HEK293 (cell line): ENCODE data around the gene CASZ1.

Experiments
- CTCF ChIA-PET: fragments of 350-600 bp; formaldehyde crosslinking; extraction: SDS; loops from one replicate; lab custom pipeline; 2021; ENCODE audit warnings: antibody characterized with exemption; lab: Yijun Ruan, JAX
- POLR2A ChIA-PET: fragments of 300-600 bp; formaldehyde crosslinking; extraction: SDS; loops from one replicate; lab custom pipeline; 2020; ENCODE audit warnings: antibody characterized with exemption, inconsistent platforms; lab: Yijun Ruan, JAX
- H3K27ac ChIP-seq: fragments of 200-500 bp; sonication (Bioruptor generic); 2 replicates; pipeline ENCODE4 v1.5.1; 2014; ENCODE audit warnings: low read depth, low read length, control low read depth, inconsistent platforms; ENCODE audit errors: extremely low read depth
- H3K36me3 ChIP-seq, 2 experiments: fragments of 200-500 bp in 1 of 2; sonication (Bioruptor generic) in 1 of 2; 1 replicate in 1 of 2; 2 replicates in 1 of 2; pipeline ENCODE4 v1.5.1; 2014 to 2017; ENCODE audit warnings: inconsistent platforms in 2 of 2, low read length in 2 of 2; ENCODE audit not compliant: control insufficient read depth in 2 of 2, insufficient read depth in 1 of 2
- H3K4me1 ChIP-seq: fragments of 200-500 bp; sonication (Bioruptor generic); 2 replicates; pipeline ENCODE4 v1.5.1; 2014; ENCODE audit warnings: mild to moderate bottlenecking, low read length, inconsistent platforms; ENCODE audit not compliant: control insufficient read depth, insufficient read depth
- H3K4me3 ChIP-seq: 2 replicates; pipeline ENCODE4 v1.5.1; 2011; ENCODE audit warnings: low read depth, mild to moderate bottlenecking, control low read depth, low read length, moderate library complexity
- H3K9me3 ChIP-seq: fragments of 200-500 bp; sonication (Bioruptor generic); 2 replicates; pipeline ENCODE4 v1.5.1; 2014; ENCODE audit warnings: low read depth, low read length, inconsistent platforms; ENCODE audit not compliant: control insufficient read depth, insufficient read depth
- EGR2 ChIP-seq: fragments of 450-650 bp; formaldehyde crosslinking; IDR thresholded peaks from 2 replicates; pipeline ENCODE4 v1.5.1; 2016; ENCODE audit warnings: low read depth, missing biosample characterization, missing genetic modification characterization
- GLI4 ChIP-seq: fragments of 450-650 bp; formaldehyde crosslinking; IDR thresholded peaks from 2 replicates; pipeline ENCODE4 v1.5.1; 2016; ENCODE audit warnings: missing biosample characterization, missing genetic modification characterization
- HIC1 ChIP-seq: fragments of 450-650 bp; formaldehyde crosslinking; IDR thresholded peaks from 2 replicates; pipeline ENCODE4 v1.5.1; 2016; ENCODE audit warnings: missing biosample characterization, missing genetic modification characterization
- PRDM1 ChIP-seq: fragments of 450-650 bp; formaldehyde crosslinking; IDR thresholded peaks from 2 replicates; pipeline ENCODE4; 2016; ENCODE audit warnings: missing biosample characterization, missing genetic modification characterization
- ZBTB17 ChIP-seq: fragments of 450-650 bp; formaldehyde crosslinking; IDR thresholded peaks from 2 replicates; pipeline ENCODE4 v1.5.1; 2016; ENCODE audit warnings: missing biosample characterization, missing genetic modification characterization
- ZBTB44 ChIP-seq: fragments of 450-650 bp; IDR thresholded peaks from 2 replicates; pipeline ENCODE4 v1.5.1; 2018; ENCODE audit warnings: missing biosample characterization, mild to moderate bottlenecking, missing genetic modification characterization
- ZBTB8A ChIP-seq: fragments of 450-650 bp; formaldehyde crosslinking; IDR thresholded peaks from 2 replicates; pipeline ENCODE4 v1.5.1; 2016; ENCODE audit warnings: missing biosample characterization, missing genetic modification characterization
- ZEB2 ChIP-seq: fragments of 450-650 bp; formaldehyde crosslinking; IDR thresholded peaks from 2 replicates; pipeline ENCODE4 v1.5.1; 2016; ENCODE audit warnings: missing biosample characterization, missing genetic modification characterization
- ZFP69B ChIP-seq: fragments of 450-650 bp; formaldehyde crosslinking; IDR thresholded peaks from 2 replicates; pipeline ENCODE4 v1.5.1; 2016; ENCODE audit warnings: missing biosample characterization, missing genetic modification characterization
- ZNF146 ChIP-seq: fragments of 450-650 bp; formaldehyde crosslinking; IDR thresholded peaks from 2 replicates; pipeline ENCODE4 v1.5.1; 2016; ENCODE audit warnings: missing biosample characterization, missing genetic modification characterization
- ZNF211 ChIP-seq: fragments of 450-650 bp; formaldehyde crosslinking; IDR thresholded peaks from 2 replicates; pipeline ENCODE4 v1.5.1; 2016; ENCODE audit warnings: low read depth, missing biosample characterization, missing genetic modification characterization
- ZNF362 ChIP-seq: fragments of 450-650 bp; formaldehyde crosslinking; IDR thresholded peaks from 2 replicates; pipeline ENCODE4 v1.5.1; 2016; ENCODE audit warnings: missing biosample characterization, missing genetic modification characterization
- ZNF398 ChIP-seq: fragments of 450-650 bp; formaldehyde crosslinking; IDR thresholded peaks from 2 replicates; pipeline ENCODE4 v1.5.1; 2017; ENCODE audit warnings: missing biosample characterization, missing genetic modification characterization
- ZNF518A ChIP-seq: fragments of 450-650 bp; formaldehyde crosslinking; conservative IDR thresholded peaks from 2 replicates; pipeline ENCODE4 v1.5.1; 2016; ENCODE audit warnings: low read depth, missing biosample characterization, missing genetic modification characterization
- ZNF548 ChIP-seq: fragments of 450-650 bp; formaldehyde crosslinking; IDR thresholded peaks from 2 replicates; pipeline ENCODE4 v1.5.1; 2016; ENCODE audit warnings: missing biosample characterization, missing genetic modification characterization
- ZNF555 ChIP-seq: fragments of 450-650 bp; formaldehyde crosslinking; conservative IDR thresholded peaks from 2 replicates; pipeline ENCODE4 v1.5.1; 2017; ENCODE audit warnings: missing biosample characterization, mild to moderate bottlenecking, missing genetic modification characterization, inconsistent platforms
- ZNF596 ChIP-seq: fragments of 450-650 bp; IDR thresholded peaks from 2 replicates; pipeline ENCODE4 v1.5.0; 2018; ENCODE audit warnings: missing biosample characterization, mild to moderate bottlenecking, missing genetic modification characterization, moderate library complexity
- ZNF610 ChIP-seq: fragments of 450-650 bp; formaldehyde crosslinking; IDR thresholded peaks from 2 replicates; pipeline ENCODE4 v1.5.1; 2016; ENCODE audit warnings: missing biosample characterization, missing genetic modification characterization, borderline replicate concordance
- ZNF621 ChIP-seq: fragments of 450-650 bp; formaldehyde crosslinking; IDR thresholded peaks from 2 replicates; pipeline ENCODE4 v1.5.1; 2017; ENCODE audit warnings: missing biosample characterization, missing genetic modification characterization
- ZNF626 ChIP-seq: fragments of 450-650 bp; sonication (Bioruptor Pico); formaldehyde crosslinking; IDR thresholded peaks from 2 replicates; pipeline ENCODE4 v1.5.1; 2018; ENCODE audit warnings: missing biosample characterization, missing genetic modification characterization, inconsistent platforms
- ZNF660 ChIP-seq: fragments of 450-650 bp; IDR thresholded peaks from 2 replicates; pipeline ENCODE4 v1.5.1; 2018; ENCODE audit warnings: missing biosample characterization, mild to moderate bottlenecking, missing genetic modification characterization
- ZNF664 ChIP-seq: fragments of 450-650 bp; formaldehyde crosslinking; IDR thresholded peaks from 2 replicates; pipeline ENCODE4 v1.5.1; 2016; ENCODE audit warnings: missing biosample characterization, missing genetic modification characterization
- ZNF677 ChIP-seq: fragments of 450-650 bp; IDR thresholded peaks from 2 replicates; pipeline ENCODE4 v1.5.0; 2018; ENCODE audit warnings: missing biosample characterization, mild to moderate bottlenecking, missing genetic modification characterization, moderate library complexity
- ZNF843 ChIP-seq: fragments of 450-650 bp; formaldehyde crosslinking; IDR thresholded peaks from 2 replicates; pipeline ENCODE4 v1.5.1; 2016; ENCODE audit warnings: missing biosample characterization, missing genetic modification characterization

The CASZ1 gene

GRCh38 chr1:10793129-10793651 is 3.3 kb downstream of the CASZ1 start (continued):
- TF ChIP-seq ZBTB44 (tag by site-specific recombination) (no peak), ZNF677 (no peak), ZNF548 (tag by site-specific recombination) (no peak), ZNF211 (no peak), GLI4 (tag by site-specific recombination) (no peak), ZNF555 (tag by site-specific recombination) (no peak), HIC1 (tag by site-specific recombination) (no peak), EGR2 (tag by site-specific recombination) (no peak), ZNF146 (no peak)

GRCh38 chr1:10791105-10791951 is 5.1 kb downstream of the CASZ1 start:
- Histone ChIP-seq H3K27ac (no peak overlapping the region), H3K9me3 (no peaks in the 10 kb centered on the region), H3K4me1 (peaks cover 17% of the 10 kb centered on the region), H3K4me3 (no peak overlapping the region), H3K36me3 (no peaks in the 10 kb centered on the region)
- ChIA-PET POLR2A (interaction anchor here (0.7 kb wide), 1 partner anchor 12 kb away, joined by 3 read pairs; no protein-coding TSS in a partner anchor), CTCF (interaction anchor here (0.6 to 0.7 kb wide), 3 partner anchors 104 to 434 kb away, joined by 3 to 5 read pairs (median 4); no protein-coding TSS in a partner anchor)
- TF ChIP-seq ZNF362, result peak; percentile 62; the same call in 1 of the 2 replicates
- TF ChIP-seq ZNF843 (tag by site-specific recombination), result no peak
- peak; percentile 94 for TF ChIP-seq ZNF596 (tag by site-specific recombination)
- no peak for TF ChIP-seq ZNF610 (tag by site-specific recombination)
- peak; percentile 69; the same call in 1 of the 2 replicates for TF ChIP-seq ZEB2 (tag by site-specific recombination)
- TF ChIP-seq ZFP69B (tag by site-specific recombination), result 0 out of 2 replicates have a peak, but pooled peaks have one; percentile 39
- TF ChIP-seq ZNF626 (tag by site-specific recombination), result no peak
- no peak for TF ChIP-seq ZNF518A (tag by site-specific recombination)
- TF ChIP-seq ZNF398, result peak; percentile 59
- peak; percentile 58 for TF ChIP-seq ZBTB8A (tag by site-specific recombination)
- TF ChIP-seq ZNF677, result no peak
- TF ChIP-seq ZNF660 (tag by site-specific recombination), result 0 out of 2 replicates have a peak, but pooled peaks have one; percentile 1
- TF ChIP-seq ZNF664 (tag by site-specific recombination), result peak; percentile 63; the same call in 1 of the 2 replicates
- no peak for TF ChIP-seq ZNF621 (tag by site-specific recombination)
- peak; percentile 88 for TF ChIP-seq PRDM1 (tag by site-specific recombination)
- TF ChIP-seq ZBTB17 (tag by site-specific recombination), result peak; percentile 21; the same call in 1 of the 2 replicates
